ENCODE data around the gene FBXL13.
"Not testable (repeated sequence)": the region's sequence is repeated elsewhere in the genome, so short reads cannot be mapped to it uniquely, and the experiment has no call there.

FBXL13 gene

DNA sequence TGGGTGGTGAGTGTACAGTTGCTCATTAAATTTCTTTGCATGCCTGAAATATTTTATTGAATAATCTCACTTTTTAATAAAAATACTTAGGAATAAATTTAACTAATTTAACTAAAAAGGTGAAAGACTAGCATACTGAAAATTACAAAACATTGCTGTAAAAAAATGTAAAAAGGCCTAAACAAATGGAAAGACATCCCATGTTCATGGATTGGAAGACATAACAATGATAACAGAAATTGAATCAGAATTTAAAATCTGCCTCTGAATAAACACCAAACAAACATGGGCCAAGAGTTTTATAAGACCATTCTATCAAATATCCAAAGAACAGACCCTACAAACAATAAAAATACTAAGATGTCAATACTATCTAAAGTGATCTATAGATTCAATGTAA lies 94.9 kb downstream of the FBXL13 start:
- no peak for DNase-seq

DNA sequence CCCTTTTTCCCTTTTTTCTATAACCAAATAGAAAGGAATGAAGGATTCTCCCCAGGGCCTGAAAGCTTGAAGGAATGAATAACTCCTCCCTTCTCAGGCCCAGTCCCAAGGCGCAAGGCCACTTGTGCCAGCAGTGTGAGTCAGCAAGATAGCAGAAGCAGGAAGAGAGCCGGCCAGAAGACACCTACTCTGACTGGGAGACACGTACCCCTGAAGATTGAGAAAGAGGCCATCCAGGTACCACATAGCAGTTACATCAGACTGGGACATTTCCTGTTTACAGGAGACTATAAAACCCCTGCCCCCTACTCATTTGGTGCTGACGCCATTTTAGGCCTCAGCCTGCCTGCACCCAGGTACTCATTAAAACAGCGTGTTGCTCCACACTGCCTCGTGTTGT lies 96.3 kb downstream of the FBXL13 start:
- DNase-seq: no peak

DNA sequence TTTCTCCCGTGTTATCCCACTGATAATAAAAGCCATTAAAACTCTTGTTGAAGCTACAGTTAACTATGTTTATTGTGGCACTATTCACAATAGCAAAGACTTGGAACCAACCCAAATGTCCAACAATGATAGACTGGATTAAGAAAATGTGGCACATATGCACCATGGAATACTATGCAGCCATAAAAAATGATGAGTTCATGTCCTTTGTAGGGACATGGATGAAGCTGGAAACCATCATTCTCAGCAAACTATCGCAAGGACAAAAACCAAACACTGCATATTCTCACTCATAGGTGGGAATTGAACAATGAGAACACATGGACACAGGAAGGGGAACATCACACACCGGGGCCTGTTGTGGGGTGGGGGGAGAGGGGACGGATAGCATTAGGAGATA lies 97.0 kb downstream of the FBXL13 start:
- not testable (repeated sequence) for DNase-seq

DNA sequence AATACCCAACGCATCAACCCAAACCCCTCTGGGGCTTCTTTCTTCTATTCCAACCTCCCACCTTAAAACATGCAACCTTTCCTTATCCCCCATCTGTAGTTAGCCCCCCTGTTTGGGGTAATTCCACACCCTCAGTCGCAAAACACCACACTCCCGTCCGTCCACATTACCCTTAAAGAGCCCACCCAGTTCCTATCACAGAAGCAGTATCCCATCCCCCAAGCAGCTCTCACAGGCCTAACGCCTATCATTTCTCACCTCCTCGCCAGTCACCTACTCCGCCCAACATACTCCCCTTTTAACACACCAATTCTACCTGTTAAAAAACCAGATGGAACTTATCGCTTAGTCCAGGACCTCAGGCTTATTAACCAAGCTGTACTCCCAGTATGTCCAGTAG lies 98.1 kb downstream of the FBXL13 start:
- DNase-seq: no peak

DNA sequence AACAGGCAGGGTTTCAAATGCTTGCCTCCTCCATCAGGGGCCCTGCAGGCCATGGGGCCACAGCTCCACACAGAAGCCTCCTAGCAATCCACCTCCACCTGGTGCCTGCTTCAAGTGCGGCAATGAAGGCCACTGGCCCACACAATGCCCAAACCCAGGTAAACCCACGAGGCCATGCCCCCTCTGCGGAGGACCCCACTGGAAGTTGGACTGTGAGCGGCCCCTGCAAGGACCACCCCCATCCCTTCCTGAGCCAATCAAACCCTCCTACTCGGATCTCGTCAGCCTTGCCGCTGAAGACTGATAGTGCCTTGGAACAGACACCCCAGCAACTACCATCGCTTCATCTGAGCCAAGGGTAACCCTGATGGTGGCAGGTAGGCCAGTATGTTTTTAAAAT lies 98.7 kb downstream of the FBXL13 start:
- no peak for DNase-seq

DNA sequence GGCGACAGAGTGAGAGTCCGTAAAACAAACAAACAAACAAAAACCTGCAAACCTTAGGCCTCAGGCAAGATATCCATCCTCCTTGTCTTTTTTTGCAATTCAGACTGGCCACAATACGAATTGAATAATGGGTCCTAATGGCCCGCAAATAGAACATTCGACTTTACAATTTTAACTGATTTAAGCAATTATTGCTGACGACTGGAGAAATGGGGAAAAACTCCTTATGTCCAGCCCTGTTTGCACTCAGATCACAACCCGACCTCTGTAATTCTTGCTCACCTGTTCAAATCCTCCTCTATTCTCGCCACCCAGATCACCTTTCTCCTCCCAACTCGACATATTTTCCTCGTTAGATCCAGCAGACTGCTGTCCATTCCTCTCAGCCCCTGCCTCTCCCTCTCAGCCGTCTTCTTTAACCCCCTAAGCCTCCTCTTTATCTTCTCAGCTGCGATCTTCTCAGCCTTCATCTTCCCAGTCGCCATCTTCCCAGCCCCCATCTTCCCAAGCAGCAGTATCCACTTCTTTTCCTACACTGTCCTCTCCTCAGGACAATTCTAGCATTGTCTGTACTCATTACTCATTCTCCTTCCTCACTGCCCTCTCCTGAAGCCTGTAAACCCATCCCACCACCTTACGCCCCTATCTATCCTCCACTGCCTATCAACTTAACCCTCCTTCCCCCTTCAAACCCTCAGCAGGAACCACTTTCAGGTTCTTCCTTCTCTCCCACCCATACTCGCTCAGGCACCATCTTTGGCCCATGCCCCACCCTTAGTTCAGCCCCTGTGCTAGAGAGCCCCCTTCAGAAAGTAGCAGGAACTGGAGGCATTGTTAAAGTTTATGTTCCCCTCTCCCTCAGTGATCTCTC lies 100.0 kb downstream of the FBXL13 start:
- no peak for DNase-seq

DNA sequence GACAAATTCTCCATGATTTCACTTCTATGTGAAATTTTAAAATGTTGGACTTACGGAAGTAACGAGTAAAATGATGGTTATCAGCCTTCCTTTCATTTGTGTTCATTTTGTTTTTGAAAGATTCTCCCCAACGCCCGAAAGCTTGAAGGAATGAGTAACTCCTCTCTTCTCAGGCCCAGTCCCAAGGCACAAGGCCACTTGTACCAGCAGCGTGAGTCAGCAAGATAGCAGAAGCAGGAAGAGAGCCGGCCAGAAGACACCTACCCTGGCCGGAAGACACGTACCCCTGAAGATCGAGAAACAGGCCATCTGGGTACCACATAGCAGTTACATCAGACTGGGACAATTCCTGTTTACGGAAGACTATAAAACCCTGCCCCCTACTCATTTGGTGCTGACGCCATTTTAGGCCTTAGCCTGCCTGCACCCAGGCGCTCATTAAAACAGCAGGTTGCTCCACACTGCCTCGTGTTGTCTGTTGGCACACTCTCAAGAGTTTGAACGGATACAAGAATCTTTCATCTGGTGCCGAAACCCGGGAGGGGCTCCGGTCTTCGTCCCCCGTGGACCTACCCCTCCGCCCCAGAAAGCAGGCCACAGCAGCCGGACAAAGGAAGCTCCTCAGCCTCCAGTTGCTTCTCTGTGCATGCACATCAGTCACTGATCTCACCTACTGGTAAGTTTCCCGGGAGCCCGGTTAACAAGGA lies 101.3 kb downstream of the FBXL13 start:
- DNase-seq: no peak

DNA sequence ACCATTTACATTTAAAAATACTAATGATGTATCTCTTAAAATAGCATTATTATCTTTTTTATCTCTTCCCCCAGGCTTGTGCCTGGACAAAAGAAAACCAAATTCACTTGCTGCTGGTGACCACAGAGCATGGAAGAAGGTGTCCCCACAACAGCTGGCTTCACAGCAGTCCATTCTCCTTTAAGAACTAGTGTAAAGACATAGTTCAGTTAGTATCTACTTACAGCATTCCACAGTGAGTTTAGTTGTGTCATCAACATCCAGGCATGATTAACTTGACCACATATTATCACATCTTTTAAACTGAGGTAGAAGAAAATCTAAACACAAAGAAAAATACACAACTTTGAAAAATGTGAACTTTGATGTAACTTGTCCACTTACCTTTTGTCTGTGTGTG lies 106.8 kb downstream of the FBXL13 start:
- no peak for DNase-seq

DNA sequence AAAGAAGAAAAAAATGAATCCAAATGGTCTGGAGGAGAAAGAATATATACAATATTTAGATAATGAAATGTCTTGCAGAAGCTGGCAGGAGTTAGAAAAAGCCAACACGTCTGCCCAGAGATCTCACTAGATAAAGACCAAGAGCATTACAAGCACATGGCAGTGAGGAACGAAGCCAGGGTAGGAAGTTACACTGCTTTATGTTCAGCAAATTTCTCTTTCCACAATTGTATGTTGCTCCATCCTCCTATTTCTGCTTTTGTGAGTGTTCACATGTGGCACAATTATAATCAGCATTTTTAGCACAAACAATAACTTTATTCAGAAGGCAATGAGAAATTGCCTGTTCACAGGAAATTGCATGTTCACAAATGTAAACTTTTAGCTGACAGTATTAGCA lies 108.1 kb downstream of the FBXL13 start:
- no peak for DNase-seq

DNA sequence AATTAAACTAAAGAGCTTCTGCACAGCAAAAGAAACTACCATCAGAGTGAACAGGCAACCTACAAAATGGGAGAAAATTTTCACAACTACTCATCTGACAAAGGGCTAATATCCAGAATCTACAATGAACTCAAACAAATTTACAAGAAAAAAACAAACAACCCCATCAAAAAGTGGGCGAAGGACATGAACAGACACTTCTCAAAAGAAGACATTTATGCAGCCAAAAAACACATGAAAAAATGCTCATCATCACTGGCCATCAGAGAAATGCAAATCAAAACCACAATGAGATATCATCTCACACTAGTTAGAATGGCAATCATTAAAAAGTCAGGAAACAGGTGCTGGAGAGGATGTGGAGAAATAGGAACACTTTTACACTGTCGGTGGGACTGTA lies 112.6 kb downstream of the FBXL13 start:
- DNase-seq: not testable (repeated sequence)

DNA sequence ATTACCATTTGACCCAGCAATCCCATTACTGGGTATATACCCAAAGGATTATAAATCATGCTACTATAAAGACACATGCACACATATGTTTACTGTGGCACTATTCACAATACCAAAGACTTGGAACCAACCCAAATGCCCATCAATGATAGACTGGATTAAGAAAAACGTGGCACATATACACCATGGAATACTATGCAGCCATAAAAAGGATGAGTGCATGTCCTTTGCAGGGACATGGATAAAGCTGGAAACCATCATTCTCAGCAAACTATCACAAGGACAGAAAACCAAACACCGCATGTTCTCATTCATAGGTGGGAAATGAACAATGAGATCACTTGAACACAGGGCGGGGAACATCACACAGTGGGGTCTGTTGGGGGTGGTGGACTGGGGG lies 116.6 kb downstream of the FBXL13 start:
- DNase-seq: not testable (repeated sequence)

DNA sequence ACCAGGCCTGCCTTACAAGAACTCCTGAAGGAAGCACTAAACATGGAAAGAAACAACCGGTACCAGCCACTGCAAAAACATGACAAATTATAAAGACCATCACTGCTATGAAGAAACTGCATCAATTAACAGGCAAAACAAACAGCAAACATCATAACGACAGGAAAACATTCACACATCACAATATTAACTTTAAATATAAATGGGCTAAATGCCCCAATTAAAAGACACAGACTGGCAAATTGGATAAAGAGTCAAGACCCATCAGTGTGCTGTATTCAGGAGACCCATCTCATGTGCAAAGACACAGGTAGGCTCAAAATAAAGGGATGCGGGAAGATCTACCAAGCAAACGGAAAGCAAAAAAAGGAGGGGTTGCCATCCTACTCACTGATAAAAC lies 120.2 kb downstream of the FBXL13 start:
- not testable (repeated sequence) for DNase-seq

DNA sequence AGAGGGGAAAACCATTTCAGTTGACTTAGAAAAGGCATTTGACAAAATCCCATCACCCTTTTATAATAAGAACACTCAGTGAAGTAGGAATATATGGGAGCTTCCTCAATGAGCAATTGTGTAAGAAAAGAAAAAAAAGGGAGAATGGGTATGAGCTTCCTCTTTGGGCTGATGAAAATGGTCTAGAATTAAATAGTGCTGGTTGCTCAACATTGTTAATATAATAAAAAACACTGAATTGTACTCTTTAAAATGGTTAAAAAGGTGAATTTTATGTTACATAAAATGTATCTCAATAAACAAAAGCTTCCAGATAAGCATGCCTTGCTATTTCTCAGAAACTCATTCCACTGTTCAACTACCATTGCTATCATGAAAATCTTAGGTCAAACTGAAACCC lies 121.2 kb downstream of the FBXL13 start:
- no peak for DNase-seq

DNA sequence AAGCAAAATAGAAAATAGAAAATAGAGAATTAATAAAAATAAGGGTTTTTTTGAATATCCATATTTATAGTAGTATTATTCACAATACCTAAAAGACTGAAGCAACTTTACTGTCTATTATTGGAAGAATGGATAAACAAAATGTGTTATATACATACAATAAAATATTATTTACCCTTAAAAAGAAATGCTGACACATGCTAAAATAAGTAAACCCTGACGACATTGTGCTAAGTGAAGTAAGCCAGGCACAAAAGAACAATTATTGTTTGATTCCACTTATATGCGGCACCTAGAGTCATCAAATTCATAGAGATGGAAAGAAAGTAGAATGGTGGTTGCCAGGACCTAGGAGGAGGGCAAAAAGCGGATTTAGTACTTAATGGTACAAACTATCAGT lies 122.8 kb downstream of the FBXL13 start:
- no peak for DNase-seq

DNA sequence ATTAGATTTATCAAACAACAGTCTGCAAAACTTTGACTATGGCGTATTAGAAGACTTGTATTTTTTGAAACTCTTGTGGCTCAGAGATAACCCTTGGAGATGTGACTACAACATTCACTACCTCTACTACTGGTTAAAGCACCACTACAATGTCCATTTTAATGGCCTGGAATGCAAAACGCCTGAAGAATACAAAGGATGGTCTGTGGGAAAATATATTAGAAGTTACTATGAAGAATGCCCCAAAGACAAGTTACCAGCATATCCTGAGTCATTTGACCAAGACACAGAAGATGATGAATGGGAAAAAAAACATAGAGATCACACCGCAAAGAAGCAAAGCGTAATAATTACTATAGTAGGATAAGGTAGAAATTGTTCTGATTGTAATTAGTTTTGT lies 130.4 kb downstream of the FBXL13 start:
- no peak for DNase-seq

DNA sequence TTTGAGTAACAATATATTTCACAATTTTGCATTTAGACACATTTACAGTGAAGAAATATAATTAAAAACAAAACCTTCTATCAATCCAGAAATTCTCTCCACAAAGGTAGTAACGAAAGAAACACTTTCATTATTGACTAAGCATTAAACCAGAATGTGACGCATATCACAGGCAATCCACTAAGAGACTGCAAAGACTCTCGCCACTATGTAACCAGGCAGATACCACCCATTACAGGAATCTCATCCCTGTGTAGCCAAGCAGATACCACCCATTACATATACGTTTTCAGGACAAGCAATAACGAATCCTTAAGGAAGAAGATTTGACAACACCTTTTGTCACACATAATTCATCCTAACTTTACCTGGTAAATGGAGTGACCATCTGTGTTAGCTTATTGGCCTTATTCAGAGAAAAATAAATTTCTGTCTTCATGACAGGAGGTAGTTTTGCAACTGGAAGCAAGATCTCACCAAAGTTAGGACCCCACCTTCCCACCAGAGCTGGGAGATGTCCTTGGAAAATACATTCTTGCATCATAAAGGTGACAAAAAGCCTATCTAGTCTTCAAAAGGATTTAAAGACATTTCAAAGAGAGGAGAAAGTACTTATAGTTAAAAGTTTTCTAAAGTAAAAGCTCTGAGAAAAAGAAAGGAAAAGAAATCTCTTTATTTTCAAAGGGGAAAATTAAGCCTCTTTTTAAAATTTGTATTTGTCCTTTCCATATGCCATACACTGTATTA lies 131.0 kb downstream of the FBXL13 start:
- DNase-seq: no peak

DNA sequence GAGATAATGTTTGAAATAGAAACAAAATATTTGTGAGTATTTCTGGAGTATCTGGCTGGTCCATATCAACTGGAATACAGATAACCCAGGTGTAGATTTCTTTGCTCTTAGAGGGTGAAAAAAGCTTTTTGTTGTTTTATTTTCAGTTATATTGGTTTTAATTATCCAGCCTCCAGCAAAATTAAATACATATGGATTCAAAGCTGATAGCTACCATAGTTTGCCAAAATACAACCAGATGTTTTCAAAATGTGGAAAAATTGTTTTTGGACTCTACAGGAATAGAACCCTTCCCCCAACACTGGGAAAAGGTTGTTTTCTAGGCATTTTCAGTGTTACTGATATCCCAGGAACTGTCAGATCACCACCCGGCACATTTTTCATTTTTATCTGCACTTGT lies 131.7 kb downstream of the FBXL13 start:
- no peak for DNase-seq

DNA sequence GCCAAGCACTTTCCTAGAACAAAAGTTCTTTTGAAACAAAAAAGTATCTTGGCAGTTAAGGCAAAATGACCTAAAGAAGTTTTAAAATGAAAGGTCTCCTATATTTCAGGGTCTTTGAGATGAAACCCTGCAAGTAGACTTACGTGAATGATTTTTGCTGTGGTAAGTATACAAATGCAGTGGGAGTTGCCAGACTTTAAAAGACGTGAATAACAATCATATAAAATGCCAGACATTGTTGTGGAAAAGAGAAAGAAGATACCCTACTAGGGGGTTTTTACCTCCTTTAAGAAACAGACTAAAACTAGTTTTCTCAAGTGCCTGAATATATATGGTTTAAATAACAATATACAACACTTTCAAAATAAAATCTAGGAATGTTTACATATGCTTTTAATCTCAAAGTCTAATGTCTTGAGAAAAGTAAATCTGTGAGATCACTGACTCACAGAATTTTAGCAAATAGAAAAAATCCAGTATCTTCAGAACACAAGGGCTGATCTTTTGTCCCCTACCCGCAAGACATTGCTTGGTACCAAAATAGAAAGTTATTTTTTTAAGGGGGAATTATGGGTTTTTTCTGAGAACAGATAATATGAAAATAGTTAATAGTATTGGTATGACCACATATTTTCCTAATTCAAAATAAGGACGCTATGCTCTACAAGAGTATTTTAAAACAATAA lies 132.3 kb downstream of the FBXL13 start:
- no peak for DNase-seq

DNA sequence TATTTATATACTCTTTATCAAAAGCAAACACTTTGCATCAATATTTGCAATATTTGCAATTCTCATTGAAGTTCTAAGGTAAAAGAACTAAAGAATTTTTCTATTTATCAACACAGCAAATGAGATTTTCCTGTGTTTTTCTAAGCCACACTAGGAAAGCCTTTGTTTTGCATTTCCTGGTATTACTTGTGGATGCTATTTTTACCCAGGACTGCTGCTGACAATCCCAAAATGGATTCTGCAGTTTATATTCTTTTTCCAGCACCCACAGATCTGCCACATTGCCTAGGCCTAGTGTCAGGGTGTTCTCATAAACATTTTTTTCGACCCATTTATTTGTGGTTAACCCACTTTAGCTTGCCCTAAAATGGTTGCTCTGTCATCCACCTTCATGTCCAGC lies 135.9 kb downstream of the FBXL13 start:
- no peak for DNase-seq

DNA sequence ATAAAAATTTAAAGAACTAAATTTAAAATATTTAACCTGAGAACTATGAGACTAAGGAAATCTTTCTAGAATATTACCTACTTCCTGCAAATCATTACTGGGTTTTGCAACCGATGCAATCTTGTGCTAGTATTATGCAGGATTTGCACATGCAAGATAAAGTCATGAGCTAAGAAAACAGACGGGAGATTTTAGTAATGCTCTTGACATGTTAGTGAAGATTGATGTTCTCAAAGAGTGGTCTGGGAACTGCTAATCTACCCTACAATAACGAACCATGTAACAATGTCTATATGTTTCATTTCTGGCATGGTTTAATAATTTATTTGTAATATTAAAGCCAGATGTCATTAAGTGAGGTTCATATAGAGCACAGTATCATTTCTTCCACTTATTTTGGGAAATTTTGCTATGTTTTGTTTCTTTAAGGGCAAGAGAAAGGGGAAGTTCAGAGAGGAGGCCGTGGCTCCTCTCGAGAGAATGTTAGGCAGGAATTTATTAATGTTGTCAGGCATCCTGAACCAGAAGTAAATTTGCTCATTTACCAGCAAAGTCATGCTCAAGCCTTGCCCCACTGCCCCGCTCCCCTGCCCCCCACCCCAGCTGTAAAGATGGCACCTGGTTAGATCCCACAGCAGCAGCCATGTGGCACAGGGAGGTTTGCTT lies 139.0 kb downstream of the FBXL13 start:
- DNase-seq: no peak

DNA sequence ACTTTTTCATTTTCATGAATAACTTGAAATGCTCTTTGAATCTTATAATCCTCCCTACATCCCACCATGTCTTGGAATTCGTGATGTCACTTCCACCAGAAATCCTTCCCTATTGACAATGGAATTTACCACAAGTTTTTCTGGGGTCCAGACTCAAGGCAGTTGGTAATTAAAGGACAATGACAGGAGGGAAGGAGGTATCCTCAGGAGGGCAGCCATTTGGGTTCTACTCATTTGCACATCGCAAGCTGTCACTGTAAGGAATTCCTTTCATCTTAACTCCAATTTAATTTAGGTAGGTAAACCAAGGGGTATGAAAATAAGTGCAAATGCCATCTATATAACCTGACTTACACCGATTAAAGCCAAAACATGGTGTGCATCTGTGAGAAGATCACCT lies 139.9 kb downstream of the FBXL13 start:
- DNase-seq: no peak

DNA sequence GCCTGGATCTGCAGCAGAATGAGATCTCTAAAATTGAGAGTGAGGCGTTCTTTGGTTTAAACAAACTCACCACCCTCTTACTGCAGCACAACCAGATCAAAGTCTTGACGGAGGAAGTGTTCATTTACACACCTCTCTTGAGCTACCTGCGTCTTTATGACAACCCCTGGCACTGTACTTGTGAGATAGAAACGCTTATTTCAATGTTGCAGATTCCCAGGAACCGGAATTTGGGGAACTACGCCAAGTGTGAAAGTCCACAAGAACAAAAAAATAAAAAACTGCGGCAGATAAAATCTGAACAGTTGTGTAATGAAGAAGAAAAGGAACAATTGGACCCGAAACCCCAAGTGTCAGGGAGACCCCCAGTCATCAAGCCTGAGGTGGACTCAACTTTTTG lies 140.4 kb downstream of the FBXL13 start:
- DNase-seq: no peak

DNA sequence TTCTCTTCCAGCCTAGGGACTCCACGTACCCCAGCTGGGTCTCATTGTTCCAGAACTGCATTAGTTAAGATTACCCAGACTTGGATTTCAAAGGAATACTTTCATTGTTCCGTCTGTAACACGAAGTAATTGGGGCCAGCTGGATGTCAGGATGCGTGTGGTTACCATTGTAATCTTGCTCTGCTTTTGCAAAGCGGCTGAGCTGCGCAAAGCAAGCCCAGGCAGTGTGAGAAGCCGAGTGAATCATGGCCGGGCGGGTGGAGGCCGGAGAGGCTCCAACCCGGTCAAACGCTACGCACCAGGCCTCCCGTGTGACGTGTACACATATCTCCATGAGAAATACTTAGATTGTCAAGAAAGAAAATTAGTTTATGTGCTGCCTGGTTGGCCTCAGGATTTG lies 140.8 kb downstream of the FBXL13 start:
- no peak for DNase-seq
